Kidney (tissue), 22 donors: ENCODE data around the gene POLR1H. TPM values are rescaled to one million over a fixed set of nuclear protein-coding genes. Genes with fewer than 3 reads are reported as not detected.
A peak's percentile ranks its signal among the peaks of the same experiment; 100 is the strongest.

ENCODE experiments used
- DNase-seq, 5 donors: peaks; one replicate each; pipeline ENCODE4 v3.0.0-alpha.2; 2013 to 2020
- FAIRE-seq: peaks from 2 replicates; lab custom pipeline; 2012; peaks lifted over from hg19 to GRCh38; lab: Jason Lieb, UNC
- H3K27ac ChIP-seq, 2 donors: one replicate each; pipeline ENCODE4 v1.7.0; 2013; ENCODE audit warnings: low read depth in 2 of 2, low read length in 2 of 2, inconsistent platforms in 1 of 2
- H3K27me3 ChIP-seq: one replicate; pipeline ENCODE4 v1.7.1; 2013; ENCODE audit warnings: low read length, inconsistent platforms; ENCODE audit not compliant: control insufficient read depth, insufficient read depth
- H3K36me3 ChIP-seq, 3 donors: one replicate each; pipeline versions ENCODE4 v1.7.0 to v1.7.1; 2013; ENCODE audit warnings: low read length in 3 of 3, control low read depth in 1 of 3, inconsistent platforms in 1 of 3; ENCODE audit not compliant: insufficient read depth in 3 of 3, control insufficient read depth in 2 of 3
- H3K4me1 ChIP-seq, 3 donors: one replicate each; pipeline versions ENCODE4 v1.7.0 to v1.7.1; 2013; ENCODE audit warnings: low read length in 3 of 3, inconsistent platforms in 1 of 3, low read depth in 1 of 3; ENCODE audit not compliant: control insufficient read depth in 2 of 3, insufficient read depth in 2 of 3
- H3K4me3 ChIP-seq, 3 donors: one replicate each; pipeline versions ENCODE4 v1.7.0 to v1.8.1; 2013; ENCODE audit warnings: low read length in 3 of 3, control low read depth in 1 of 3, inconsistent platforms in 1 of 3
- H3K9ac ChIP-seq, 3 donors: one replicate each; pipeline versions ENCODE4 v1.7.0 to v1.7.1; 2013; ENCODE audit warnings: low read length in 3 of 3, control low read depth in 1 of 3, inconsistent platforms in 1 of 3
- H3K9me3 ChIP-seq, 3 donors: one replicate each; pipeline versions ENCODE4 v1.7.0 to v1.7.1; 2013; ENCODE audit warnings: low read length in 3 of 3, control low read depth in 1 of 3, inconsistent platforms in 1 of 3; ENCODE audit not compliant: control insufficient read depth in 2 of 3, insufficient read depth in 1 of 3
- intact Hi-C: fragments of 100-400 bp; cut with DNase I; formaldehyde crosslinking; loops from one replicate; pipeline ENCODE4 v1.11.1; 2022
- long read RNA-seq, 10 donors: library from polyadenylated mRNA in 1 of 10; unstranded in 1 of 10; transcript quantifications; one replicate each; pipeline ENCODE4 v2.0.0 and lab custom pipeline, GENCODE V29; 2021 to 2026
- polyA plus RNA-seq: library from polyadenylated mRNA; stranded (reverse); fragments of 350-450 nt; fragmentation: Illumina TruSeq; extraction: RNeasy Lipid Tissue Mini Kit (QIAGEN cat#74804); gene quantifications from one replicate; pipeline ENCODE4 v1.2.3, GENCODE V29; 2014; ENCODE audit warnings: low read depth, low replicate concordance; ENCODE audit not compliant: insufficient read depth
- total RNA-seq: library from RNA; stranded (reverse); fragmentation: NEBNext Ultra II Directional; extraction: Animal tissue kit (Norgen Biotek cat#: 25700); gene quantifications from one replicate; pipeline ENCODE4 v1.2.1, GENCODE V29; 2021
- TF ChIP-seq, protein P1 (sequence below): IDR thresholded peaks from 3 replicates; pipeline ENCODE4 v1.5.1; 2012; ENCODE audit warnings: mild to moderate bottlenecking, moderate library complexity, borderline replicate concordance; ENCODE audit not compliant: insufficient read depth; ENCODE audit errors: extremely low read depth
- donor health status: control.
- donor health status: control.
- donor health status: control.
- donor health status: control.
- donor health status: control.
- donor health status: DM: yes; HTN: yes; CAD: no.
- donor health status: Normal renal cell carcinoma (clear cell type).

POLR1H gene, protein sequence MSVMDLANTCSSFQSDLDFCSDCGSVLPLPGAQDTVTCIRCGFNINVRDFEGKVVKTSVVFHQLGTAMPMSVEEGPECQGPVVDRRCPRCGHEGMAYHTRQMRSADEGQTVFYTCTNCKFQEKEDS
- 23.3 TPM for total RNA-seq
- 52.8 TPM for polyA plus RNA-seq
- long read RNA-seq, donor 1, transcript ZNRD1-201 (4 exons, 864 nt), result minor isoform, 7 of 27 reads
- long read RNA-seq, donor 1, transcript ZNRD1-202 (5 exons, 743 nt), result major isoform, 15 of 27 reads
- long read RNA-seq, donor 1, partial matches to known transcripts, result 0 of 27 reads
- long read RNA-seq, donor 1, other reads (novel, unspliced or antisense), result 0 of 27 reads
- long read RNA-seq, donor 2, transcript ZNRD1-202 (5 exons, 743 nt), result major isoform, 15 of 34 reads
- long read RNA-seq, donor 2, transcript ZNRD1-201 (4 exons, 864 nt), result major isoform, 15 of 34 reads
- long read RNA-seq, donor 2, partial matches to known transcripts, result 0 of 34 reads
- long read RNA-seq, donor 2, other reads (novel, unspliced or antisense), result 0 of 34 reads
- long read RNA-seq, donor 3, transcript ZNRD1-201 (4 exons, 864 nt), result major isoform, 24 of 35 reads
- long read RNA-seq, donor 3, transcript ZNRD1-202 (5 exons, 743 nt), result minor isoform, 9 of 35 reads
- long read RNA-seq, donor 3, partial matches to known transcripts, result 0 of 35 reads
- long read RNA-seq, donor 3, other reads (novel, unspliced or antisense), result 0 of 35 reads
- long read RNA-seq, donor 4, transcript ZNRD1-201 (4 exons, 864 nt), result major isoform, 15 of 23 reads
- long read RNA-seq, donor 4, transcript ZNRD1-202 (5 exons, 743 nt), result minor isoform, 7 of 23 reads
- long read RNA-seq, donor 4, partial matches to known transcripts, result 0 of 23 reads
- long read RNA-seq, donor 4, other reads (novel, unspliced or antisense), result 0 of 23 reads
- long read RNA-seq, donor 5, partial matches to known transcripts, result 0 of 1 reads
- long read RNA-seq, donor 5, other reads (novel, unspliced or antisense), result 0 of 1 reads
- long read RNA-seq, donor 6, transcript ZNRD1-202 (5 exons, 743 nt), result minor isoform, 22 of 70 reads
- long read RNA-seq, donor 6, transcript ZNRD1-201 (4 exons, 864 nt), result major isoform, 36 of 70 reads
- long read RNA-seq, donor 6, transcript ZNRD1-203 (5 exons, 736 nt), result minor isoform, 8 of 70 reads
- long read RNA-seq, donor 6, partial matches to known transcripts, result 0 of 70 reads
- long read RNA-seq, donor 6, other reads (novel, unspliced or antisense), result 0 of 70 reads
- long read RNA-seq, donor 7, partial matches to known transcripts, result 1 of 10 reads
- long read RNA-seq, donor 7, other reads (novel, unspliced or antisense), result 2 of 10 reads
- long read RNA-seq, donor 8, transcript ZNRD1-201 (4 exons, 864 nt), result major isoform, 21 of 31 reads
- long read RNA-seq, donor 8, transcript ZNRD1-202 (5 exons, 743 nt), result minor isoform, 7 of 31 reads
- long read RNA-seq, donor 8, partial matches to known transcripts, result 0 of 31 reads
- long read RNA-seq, donor 8, other reads (novel, unspliced or antisense), result 0 of 31 reads
- long read RNA-seq, donor 9, transcript ZNRD1-201 (4 exons, 864 nt), result major isoform, 8 of 16 reads
- long read RNA-seq, donor 9, transcript ZNRD1-202 (5 exons, 743 nt), result minor isoform, 6 of 16 reads
- long read RNA-seq, donor 9, partial matches to known transcripts, result 0 of 16 reads
- long read RNA-seq, donor 9, other reads (novel, unspliced or antisense), result 0 of 16 reads
- long read RNA-seq, donor 10, transcript ZNRD1-202 (5 exons, 743 nt), result major isoform, 11 of 22 reads
- long read RNA-seq, donor 10, transcript ZNRD1-201 (4 exons, 864 nt), result minor isoform, 9 of 22 reads
- long read RNA-seq, donor 10, partial matches to known transcripts, result 0 of 22 reads
- long read RNA-seq, donor 10, other reads (novel, unspliced or antisense), result 0 of 22 reads

DNA sequence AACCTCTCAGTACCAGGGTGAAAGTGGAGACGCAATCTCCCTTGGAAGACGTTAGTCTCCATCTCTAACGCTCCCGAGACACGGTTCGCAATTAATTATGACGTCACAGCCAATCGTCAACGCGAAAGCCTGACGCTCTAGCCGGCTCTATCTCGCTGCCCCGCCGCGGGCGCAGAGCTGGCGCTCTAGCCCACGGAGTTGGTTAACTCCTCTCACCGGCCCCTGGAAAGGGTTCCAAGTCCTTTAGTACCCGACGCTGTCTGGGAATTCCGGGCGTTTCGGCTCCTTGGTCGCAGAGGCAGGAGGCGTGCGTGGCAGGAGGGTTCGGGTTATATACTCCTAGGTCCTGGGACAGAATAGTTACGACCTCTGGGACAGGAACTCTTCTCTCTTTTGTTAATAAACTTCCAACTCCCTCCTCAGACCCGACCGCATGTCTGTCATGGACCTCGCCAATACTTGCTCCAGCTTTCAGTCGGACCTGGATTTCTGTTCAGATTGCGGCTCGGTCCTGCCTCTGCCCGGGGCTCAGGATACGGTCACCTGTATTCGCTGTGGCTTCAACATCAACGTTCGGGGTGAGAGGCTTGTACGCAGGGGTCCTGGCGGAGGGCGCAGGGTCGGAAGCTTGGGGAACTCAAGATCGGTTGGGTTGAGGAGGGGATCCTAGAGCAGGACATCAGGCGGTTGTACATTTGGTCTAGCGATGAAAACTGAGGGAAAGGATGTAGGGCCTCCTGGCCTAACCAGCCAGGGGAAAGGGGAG, at the start of gene POLR1H:
POLR1H (plus strand) TSS at position 174 of the 766 bp plus-strand sequence; CDS start at position 434, 260 bp downstream.
- peak; percentile 81 for FAIRE-seq

DNA sequence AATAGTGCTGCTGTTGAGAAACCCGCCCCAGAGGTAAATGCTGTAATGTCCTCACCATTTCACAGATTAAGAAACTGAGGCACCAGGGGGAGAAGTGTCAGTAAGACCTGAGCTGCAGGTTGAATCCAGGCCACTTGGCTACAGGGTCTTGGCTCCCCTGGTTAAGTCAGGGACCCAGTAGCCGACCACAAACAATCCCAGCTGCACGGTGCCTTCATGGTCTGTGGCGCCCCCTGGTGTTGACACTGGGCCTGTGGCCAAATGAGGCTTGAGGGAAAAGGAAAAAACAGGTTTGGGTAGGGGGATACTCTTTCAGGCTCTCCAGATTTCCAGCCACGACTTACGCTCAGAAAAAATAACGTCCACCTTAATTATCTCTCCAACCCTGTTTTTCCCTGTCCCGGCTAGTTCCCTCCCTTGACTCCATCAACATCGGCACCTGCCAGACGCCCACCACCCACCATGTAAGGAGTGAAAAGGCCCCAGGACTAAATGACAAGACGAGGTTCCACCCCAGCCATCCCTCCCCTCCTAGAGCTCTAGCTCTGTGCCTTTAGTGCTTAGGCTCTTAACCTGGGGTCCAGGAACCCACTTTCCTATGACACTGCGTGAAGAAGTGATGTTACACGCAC, 47.7 kb upstream of the POLR1H start:
- TF ChIP-seq, protein P1, sequence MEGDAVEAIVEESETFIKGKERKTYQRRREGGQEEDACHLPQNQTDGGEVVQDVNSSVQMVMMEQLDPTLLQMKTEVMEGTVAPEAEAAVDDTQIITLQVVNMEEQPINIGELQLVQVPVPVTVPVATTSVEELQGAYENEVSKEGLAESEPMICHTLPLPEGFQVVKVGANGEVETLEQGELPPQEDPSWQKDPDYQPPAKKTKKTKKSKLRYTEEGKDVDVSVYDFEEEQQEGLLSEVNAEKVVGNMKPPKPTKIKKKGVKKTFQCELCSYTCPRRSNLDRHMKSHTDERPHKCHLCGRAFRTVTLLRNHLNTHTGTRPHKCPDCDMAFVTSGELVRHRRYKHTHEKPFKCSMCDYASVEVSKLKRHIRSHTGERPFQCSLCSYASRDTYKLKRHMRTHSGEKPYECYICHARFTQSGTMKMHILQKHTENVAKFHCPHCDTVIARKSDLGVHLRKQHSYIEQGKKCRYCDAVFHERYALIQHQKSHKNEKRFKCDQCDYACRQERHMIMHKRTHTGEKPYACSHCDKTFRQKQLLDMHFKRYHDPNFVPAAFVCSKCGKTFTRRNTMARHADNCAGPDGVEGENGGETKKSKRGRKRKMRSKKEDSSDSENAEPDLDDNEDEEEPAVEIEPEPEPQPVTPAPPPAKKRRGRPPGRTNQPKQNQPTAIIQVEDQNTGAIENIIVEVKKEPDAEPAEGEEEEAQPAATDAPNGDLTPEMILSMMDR, result peak; percentile 69
- H3K9ac ChIP-seq, result no peak overlapping the region
- intact Hi-C loops, result no loop called here
- no peak overlapping the region for H3K27ac ChIP-seq
- no peak overlapping the region for H3K4me3 ChIP-seq
- peaks cover 3% of the 10 kb centered on the region for H3K27me3 ChIP-seq
- peaks cover 0 to 4% (median 0%) of the 10 kb centered on the region in 3 donors for H3K36me3 ChIP-seq
- H3K9me3 ChIP-seq, result no peaks in the 10 kb centered on the region
- FAIRE-seq, result no peak
- peak in 3 of 5 donors; percentile 19 to 53 (median 23) for DNase-seq
- H3K4me1 ChIP-seq, result no peaks in the 10 kb centered on the region

More for the DNA sequence above, at the start of gene POLR1H:
- Histone ChIP-seq H3K36me3 (peaks cover 0 to 5% (median 3%) of the 10 kb centered on the region in 3 donors), H3K4me3 (peak within 1 kb of the TSS; percentile 95 to 100 (median 97)), H3K27ac (peak within 1 kb of the TSS; percentile 81 to 85), H3K4me1 (peaks cover 0 to 15% (median 5%) of the 10 kb centered on the region in 3 donors), H3K9ac (peak within 1 kb of the TSS; percentile 90 to 100 (median 96)), H3K27me3 (no peaks in the 10 kb centered on the region), H3K9me3 (no peaks in the 10 kb centered on the region)
- TF ChIP-seq, protein P1, result no peak
- peak; percentile 95 to 99 (median 97) for DNase-seq
- intact Hi-C loops, result no loop called here
